NCI-H2227 (cell line): ENCODE results near the gene PEX10.

Experiments
- DNase-seq: peaks from one replicate; lab custom pipeline; 2025; ENCODE audit not compliant: unreplicated experiment; lab: John Stamatoyannopoulos, UW

The PEX10 gene

GRCh38 chr1:2376261-2376741, 36.1 kb downstream of the PEX10 start:
- DNase-seq: no peak

GRCh38 chr1:2375923-2376260, 36.5 kb downstream of the PEX10 start:
- DNase-seq: no peak

GRCh38 chr1:2375246-2375922, 37.0 kb downstream of the PEX10 start:
- DNase-seq: no peak

GRCh38 chr1:2374252-2375155, 37.9 kb downstream of the PEX10 start:
- no peak for DNase-seq

- DNase-seq: no peak
Observed at GRCh38 chr1:2373551-2374251, 38.7 kb downstream of the PEX10 start.

- DNase-seq: no peak
Observed at GRCh38 chr1:2372551-2373490, 39.5 kb downstream of the PEX10 start.

- no peak for DNase-seq
Observed at GRCh38 chr1:2368053-2368744, 44.2 kb downstream of the PEX10 start.

- no peak for DNase-seq
Observed at GRCh38 chr1:2363847-2364513, 48.4 kb downstream of the PEX10 start.

- DNase-seq: no peak
Observed at GRCh38 chr1:2360588-2361364, 51.6 kb downstream of the PEX10 start.

GRCh38 chr1:2358651-2359640, 53.4 kb downstream of the PEX10 start:
- DNase-seq: no peak

GRCh38 chr1:2358072-2358471, 54.3 kb downstream of the PEX10 start:
- DNase-seq: no peak

- no peak for DNase-seq
Observed at GRCh38 chr1:2356911-2357845, 55.2 kb downstream of the PEX10 start.

- no peak for DNase-seq
Observed at GRCh38 chr1:2356401-2356800, 56.0 kb downstream of the PEX10 start.

GRCh38 chr1:2355373-2356261, 56.7 kb downstream of the PEX10 start:
- DNase-seq: no peak
